MM.1S (cell line): Measurements from ENCODE around the gene TBC1D16.

Source experiments
- CTCF ChIP-seq: fragments of 300-600 bp; sonication (generic); IDR thresholded peaks from 2 replicates; pipeline ENCODE4 v1.5.1; 2016; ENCODE audit warnings: antibody characterized with exemption, low read length, mixed read lengths
- EZH2 ChIP-seq: fragments of 300-600 bp; sonication (generic); optimal IDR thresholded peaks from 2 replicates; pipeline ENCODE3; 2017; ENCODE audit warnings: low read depth, mild to moderate bottlenecking, antibody characterized with exemption, low read length, mixed read lengths
- EZH2phosphoT487 ChIP-seq: fragments of 300-600 bp; sonication (generic); IDR thresholded peaks from 2 replicates; pipeline ENCODE4 v1.6.1; 2018; ENCODE audit warnings: antibody characterized with exemption, low read length

GRCh38 chr17:79932451-79933306, 103.0 kb downstream of the TBC1D16 start:
- no peak for TF ChIP-seq CTCF
- no peak for TF ChIP-seq EZH2
- no peak for TF ChIP-seq EZH2phosphoT487
